Breast epithelium (tissue), 3 donors: ENCODE results near the gene IHH.

ENCODE experiments used
- CTCF ChIP-seq, 3 donors: fragments of 450-650 bp; IDR thresholded peaks; one replicate each; pipeline ENCODE4 v1.5.1; 2016 to 2017; ENCODE audit warnings: antibody characterized with exemption in 3 of 3, mild to moderate bottlenecking in 3 of 3, moderate library complexity in 3 of 3
- POLR2A ChIP-seq: fragments of 450-650 bp; IDR thresholded peaks from one replicate; pipeline ENCODE4 v1.6.1; 2016; ENCODE audit warnings: antibody characterized with exemption, mild to moderate bottlenecking, moderate library complexity

- no peak for TF ChIP-seq CTCF (IDR thresholded peaks at IDR 0.05)
- TF ChIP-seq POLR2A, result no peak
These were observed 14.7 kb downstream of the IHH start for GRCh38 chr2:219045937-219046550.
